NCI-H2196 treated with DMSO at 0.1 percent for 48 hours (cell line): Measurements from ENCODE around the gene ACO1.
A peak's percentile ranks its signal among the peaks of the same experiment; 100 is the strongest.
"Not testable (repeated sequence)": the region's sequence is repeated elsewhere in the genome, so short reads cannot be mapped to it uniquely, and the experiment has no call there.

Source experiments
- DNase-seq: peaks from one replicate; lab custom pipeline; 2025; ENCODE audit not compliant: unreplicated experiment; lab: John Stamatoyannopoulos, UW

ACO1 gene

DNA sequence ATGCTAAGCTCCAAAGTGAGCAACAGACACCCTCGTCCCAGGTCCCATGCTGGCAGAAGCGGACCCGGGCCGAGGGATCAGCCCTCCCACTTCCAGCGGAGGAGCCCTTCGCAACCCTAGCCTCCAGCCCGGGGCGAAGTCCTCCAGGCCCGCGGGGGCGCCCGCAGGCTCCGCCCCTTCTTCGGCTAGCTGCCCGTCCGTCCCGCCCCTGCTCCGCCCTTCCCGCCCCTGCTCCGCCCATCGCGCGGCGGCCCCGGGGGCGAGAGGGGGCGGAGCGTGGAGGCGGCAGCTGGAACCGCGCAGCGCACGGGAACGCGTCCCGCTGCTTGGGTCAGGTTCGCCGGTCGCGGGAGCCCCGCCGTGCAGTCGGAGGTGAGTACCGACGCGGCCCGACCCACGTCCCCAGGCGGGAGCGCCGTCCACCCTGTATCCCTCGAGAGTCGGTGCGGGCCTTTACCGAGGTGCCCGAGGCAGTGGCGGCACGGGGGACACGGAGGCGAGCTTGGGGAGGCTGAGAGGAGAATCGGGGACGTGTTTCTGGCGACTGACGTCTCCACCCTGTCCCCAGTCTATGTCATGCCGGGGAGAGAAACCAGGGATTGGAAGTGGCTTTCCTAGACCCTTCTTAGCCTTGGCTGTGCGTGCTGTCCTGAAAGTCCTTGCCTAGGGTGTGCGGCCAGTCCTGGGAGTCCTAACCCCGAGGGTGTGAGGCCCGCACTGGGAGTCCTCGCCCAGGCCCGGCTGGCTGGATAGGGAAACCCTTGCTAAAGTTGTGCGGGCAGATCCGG is at the start of gene ACO1:
Gene ACO1 (plus strand): TSS at position 280 of the 788 bp plus-strand sequence. CDS start 20,864 bp downstream, outside the sequence.
- DNase-seq: peak; percentile 73

DNA sequence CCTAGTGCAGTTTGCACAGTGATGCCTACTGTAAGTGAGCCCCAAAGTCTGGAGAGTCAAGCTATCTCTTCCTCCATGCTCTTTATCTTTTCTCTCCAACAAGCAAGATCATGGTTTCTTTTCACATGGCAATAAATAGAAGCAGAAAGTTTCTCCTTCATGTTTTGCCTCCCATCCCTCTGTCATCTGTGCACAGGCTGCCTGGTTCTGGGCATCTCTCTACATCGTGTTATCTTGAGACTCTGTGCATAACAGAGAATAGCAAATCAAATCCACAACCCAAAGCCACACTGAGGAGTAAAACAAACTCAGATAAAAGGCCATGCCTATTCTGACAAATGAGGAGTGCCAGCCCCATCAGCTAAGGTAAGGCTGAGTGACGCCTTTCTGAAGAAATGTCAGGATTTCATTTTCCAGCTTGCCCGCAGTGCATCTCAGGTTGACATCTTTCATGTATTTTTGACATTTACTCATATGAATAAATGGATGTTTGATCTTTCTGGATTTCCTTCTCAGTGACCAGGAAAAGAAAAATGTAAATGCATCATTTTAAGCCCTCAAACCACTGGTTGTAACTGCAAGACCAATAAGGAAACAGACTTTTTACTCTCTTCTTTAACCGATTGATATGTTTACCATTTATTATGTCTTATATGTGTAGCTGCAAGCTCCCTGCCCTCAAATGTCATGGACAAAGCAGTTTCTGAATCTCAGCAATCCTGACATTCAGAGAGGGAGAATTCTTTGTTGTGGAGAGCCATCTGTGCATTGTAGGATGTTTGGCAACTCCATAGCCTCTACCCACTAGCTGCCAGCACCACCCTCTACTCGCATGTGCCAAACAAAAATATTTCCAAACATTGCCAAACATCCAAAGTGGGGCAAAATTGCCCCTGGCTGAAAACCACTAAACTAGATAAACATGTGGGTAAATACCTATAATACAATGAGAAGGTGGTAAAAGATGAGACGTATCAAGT is 49.2 kb upstream of the ACO1 start:
- DNase-seq: no peak

DNA sequence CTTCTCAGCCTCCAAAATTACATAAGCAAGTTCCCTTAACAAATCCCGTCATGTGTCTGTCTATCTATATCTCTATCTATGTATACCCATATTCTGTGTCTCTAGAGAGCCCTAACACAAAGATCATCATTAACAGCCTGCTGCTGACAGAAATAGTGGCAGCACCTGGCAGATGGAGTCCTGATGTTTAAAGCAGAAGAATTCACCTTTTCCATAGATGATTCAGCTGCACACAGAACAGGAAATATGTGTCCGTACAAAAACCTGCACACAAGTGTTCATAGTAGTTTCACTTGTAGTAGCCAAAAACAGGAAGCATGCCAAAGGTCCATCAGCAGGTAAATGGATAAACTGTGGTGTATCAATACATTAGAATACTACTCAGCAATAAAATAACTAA is 45.0 kb upstream of the ACO1 start:
- no peak for DNase-seq

DNA sequence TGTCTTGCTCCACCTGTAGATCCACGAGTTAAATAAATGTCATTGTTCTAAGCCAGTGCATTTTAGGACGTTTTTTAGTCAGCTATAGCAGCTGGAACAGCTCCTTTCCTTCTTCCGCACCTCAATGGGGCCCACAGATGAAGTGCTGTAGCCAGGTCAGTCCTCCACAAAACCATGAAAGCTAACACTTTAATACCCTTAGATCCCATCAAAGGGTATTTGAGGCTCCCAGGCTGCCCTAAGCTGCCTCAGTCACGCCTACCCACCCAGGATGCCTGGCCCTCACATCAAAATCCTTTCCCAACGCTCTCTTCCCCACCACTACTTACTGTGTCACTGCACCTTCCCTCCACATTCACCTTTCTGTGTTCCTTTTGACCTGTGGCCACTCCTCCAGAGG is 44.1 kb upstream of the ACO1 start:
- DNase-seq: no peak

DNA sequence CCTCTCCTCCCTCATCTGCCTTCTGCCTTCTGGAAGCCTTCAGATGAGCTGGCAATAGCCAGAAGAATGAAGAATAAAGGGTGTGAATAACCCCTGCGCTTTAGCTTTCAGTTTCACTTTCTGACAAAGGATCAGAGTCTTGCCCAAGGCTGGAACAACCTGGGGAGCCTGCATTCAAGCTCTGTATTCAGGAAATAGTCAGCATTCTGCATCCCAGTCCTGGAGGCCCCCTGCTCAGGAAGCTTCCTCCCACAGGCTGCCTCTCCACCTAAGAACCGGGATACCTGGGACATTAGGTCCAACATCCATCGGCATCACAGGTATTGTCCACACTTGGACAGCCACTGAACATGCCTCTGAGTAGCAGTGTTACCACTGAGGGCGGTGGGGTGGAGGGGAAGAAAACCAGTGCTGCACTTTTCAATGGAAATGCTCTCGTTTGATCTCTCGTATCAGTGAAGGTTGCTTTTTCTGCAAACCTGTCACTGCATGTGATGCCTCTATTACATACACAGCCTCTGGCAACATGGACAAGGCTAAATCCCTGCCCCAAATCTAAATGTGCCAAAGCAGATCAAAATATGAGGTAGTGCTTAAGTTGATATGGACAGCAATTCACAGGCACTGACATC is 39.8 kb upstream of the ACO1 start:
- no peak for DNase-seq

DNA sequence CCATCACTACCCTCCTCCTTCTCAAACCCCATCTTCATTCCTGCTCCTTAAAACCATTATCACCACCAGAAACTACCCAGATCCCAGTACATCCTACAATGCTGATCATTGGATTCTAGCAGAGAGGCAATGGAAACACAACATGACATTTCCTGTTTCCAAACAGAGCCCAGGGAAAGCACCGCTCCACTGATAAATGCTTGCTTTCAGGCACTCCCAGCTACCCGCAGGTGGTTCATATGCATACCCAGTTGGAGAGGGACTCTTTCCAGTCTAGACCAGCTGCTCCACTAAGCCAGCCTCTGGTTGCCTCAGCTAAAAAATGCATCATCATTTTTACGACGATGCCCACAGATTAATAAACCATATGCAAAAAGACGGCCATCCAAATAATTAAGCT is 39.2 kb upstream of the ACO1 start:
- no peak for DNase-seq

DNA sequence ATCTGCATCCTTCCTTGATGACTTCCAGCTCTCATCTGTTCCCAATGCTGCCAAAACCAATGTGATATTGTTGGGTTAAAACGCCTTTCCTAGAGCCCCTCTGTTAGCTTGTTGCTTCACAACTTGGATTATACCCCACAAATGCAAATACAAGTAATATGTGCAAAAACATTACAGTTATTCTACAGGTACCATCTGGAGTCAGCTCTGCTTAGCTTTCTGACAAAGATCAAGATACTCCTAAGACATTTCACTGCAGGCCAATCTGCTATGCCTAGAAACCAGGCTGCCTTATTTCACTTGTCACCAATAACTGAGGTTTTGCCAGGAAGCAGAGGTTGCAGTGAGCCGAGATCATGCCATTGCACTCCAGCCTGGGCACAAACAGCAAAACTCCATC is 36.9 kb upstream of the ACO1 start:
- DNase-seq: no peak

DNA sequence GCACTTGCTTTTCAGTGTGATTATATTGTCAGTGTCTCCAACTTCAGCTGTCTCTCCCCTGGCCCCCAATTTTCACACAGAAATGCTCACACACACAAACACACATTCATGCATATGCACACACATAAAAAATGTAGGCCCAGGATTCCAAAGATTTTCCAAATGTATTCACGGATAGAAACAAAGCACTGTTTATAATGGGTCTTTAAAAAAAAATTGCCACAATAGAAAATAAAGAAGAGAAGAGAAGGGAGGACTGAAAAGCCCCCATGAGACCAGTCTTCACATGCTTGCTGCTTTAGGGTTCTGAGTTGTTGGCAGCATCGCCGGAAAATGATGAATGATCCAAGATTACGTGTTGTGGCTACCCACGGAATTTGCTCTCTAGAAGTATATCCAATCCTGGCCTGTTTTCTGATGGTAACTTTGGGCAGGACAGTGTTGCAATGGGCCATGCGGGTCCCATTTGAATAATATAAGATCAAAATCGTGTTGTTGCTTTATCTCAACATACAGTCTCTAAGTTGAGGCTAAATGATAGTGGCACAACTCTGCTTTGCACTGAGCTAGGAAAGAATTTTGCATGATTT is 36.2 kb upstream of the ACO1 start:
- no peak for DNase-seq

DNA sequence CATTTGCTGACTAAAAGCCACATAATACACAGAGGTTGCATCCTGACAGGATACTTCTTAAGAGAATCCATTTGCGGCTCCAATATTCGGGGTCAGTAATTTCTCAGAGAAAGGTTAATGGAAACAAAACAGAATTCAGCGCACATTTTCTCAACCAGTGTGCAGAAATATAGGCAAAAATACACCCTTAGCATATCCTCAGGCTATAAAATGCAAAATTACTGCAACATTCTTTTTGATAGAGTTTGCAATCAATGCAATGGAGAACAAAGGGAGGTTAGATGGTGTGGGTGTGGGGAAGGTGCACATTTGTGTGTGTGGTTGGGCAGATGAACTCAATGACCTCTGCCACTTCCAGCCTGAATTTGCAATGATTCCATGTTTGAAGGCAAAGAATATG is 35.4 kb upstream of the ACO1 start:
- no peak for DNase-seq

DNA sequence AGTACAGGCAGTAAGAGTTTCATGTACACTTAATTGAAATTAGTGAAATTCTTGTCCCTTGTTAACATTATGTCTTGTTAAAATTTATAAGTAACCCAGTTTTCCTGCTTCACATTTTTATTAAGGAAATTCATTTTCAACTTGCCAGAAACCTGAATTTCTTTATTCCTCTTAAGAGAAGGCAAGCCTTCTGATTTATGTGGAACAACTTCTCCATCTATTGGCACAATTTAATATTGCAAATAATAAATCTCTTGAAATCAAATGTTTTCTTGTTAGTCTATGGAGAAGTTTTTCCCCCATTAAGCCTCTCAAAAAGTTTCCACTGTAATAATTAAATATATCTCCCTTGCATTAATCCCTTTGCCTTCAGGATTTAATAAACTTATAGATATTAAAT is 33.8 kb upstream of the ACO1 start:
- DNase-seq: no peak

DNA sequence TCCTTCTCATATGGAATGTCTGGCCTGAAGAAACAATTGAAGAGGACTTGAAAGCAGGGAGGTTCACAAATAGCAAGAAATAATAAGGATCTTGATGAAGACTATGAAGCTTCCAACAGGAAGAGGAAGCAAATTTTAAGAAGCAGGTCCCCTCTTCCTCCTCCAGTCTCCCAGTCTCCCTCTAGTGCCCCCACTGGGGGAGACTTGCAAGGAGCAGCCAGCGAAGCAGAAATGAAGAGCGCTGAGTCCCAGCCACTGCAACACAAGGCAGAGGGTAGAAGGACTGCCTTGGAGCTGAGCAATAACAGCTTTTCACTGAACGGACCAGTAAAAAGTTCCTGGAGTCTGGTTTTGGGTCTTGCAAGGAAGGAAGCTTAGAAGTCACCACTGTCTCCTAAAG is 32.6 kb upstream of the ACO1 start:
- DNase-seq: no peak

DNA sequence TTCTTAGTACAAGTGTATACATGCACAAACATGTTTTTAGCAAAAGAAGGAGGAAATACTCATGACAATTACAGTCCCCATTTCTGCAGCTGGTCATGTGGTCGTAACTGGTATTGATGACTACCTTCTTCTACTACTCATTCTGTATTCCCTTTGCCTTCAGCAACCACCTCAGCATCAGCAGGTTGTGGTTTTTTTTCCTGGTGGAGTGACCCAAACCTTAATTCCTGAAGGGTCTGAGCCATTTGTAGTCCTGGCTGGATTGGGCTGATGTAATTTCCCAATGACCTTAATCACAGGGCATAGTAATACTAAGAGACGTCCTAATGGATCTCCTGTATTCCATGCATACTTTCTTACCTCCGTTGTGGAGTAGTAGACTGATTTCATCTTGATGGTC is 31.0 kb upstream of the ACO1 start:
- not testable (repeated sequence) for DNase-seq

DNA sequence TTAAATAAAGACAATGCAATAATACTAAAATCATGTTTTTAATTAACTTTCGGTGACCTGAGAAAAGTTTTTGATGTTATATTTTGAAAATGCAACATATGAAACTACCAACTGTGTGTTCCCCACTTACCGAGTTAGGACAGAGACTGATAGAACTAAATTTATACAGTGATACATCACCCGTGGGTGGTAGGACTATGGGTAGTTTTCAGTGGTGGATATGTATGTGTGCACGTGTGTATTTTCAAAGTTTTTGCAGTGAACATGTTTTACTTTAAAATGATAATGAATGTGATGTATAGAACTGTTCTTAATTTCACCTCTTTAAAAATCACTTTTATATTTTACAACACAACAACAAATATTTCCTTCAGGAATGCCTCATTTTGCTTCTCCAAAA is 25.0 kb upstream of the ACO1 start:
- DNase-seq: no peak

DNA sequence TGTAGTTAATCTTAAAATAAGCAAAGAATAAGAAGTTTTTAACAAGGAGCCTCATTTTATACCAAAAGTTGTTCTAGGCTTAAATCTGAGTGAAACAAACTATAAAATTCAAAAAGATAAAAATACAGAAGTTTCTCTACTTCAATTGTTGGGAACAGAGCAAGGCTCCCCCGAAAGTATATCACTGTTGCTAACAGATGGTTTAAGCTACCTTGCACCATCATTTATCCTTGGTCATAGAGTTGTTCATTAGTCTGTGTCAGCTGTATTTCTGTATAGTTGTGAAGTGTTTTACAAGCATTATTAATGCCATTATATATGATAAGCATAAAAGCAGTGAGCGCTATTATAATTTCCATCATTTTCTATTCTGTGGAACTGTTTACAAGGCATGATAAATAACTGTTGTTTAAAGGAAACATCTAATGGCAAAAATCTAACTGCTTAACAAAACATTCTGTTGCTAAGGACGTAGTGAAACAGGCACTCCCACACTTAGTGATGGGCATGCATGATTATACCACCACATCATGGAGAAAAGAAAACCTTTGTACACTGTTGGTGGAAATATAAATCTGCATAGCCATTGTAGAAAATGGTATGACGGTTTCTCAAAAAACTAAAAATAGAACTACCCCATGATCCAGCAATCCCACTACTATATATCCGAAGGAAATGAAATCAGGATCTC is 23.3 kb upstream of the ACO1 start:
- no peak for DNase-seq

DNA sequence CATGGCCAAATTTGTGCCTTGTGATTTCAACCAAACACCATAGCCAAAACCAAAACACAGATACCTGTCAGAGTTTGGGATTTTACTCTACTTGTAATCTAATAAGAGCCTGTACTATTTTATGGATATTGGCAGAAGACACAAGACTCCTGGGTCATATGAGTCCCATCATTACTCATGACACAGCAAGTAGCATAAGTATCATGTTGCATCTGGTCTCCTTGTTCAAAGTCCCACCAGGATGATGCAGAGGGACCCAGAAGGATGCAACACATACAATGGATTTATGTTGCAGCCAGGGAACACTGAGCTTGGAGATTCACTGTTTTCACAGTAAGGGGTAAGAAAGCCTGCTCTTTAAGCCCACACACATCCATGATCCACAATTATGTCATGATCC is 13.2 kb upstream of the ACO1 start:
- DNase-seq: no peak

DNA sequence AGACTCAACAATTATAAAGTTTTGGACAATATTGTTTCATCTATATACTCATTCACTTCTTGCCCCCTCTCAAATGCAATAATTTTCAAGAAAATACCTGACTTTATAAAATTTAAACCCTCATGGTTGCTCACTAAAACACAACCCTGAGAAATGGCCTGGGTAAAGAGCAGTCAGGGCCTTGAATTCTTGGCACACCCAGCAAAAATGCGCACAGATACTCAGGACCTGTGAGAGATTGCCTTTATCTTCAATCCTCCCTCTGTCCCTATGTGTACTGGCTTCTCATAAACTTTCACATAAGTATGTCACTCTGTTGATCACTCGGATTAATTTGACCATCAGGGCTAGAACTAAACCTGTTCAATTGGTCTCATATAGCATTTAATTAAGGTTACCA is 12.8 kb upstream of the ACO1 start:
- DNase-seq: no peak

DNA sequence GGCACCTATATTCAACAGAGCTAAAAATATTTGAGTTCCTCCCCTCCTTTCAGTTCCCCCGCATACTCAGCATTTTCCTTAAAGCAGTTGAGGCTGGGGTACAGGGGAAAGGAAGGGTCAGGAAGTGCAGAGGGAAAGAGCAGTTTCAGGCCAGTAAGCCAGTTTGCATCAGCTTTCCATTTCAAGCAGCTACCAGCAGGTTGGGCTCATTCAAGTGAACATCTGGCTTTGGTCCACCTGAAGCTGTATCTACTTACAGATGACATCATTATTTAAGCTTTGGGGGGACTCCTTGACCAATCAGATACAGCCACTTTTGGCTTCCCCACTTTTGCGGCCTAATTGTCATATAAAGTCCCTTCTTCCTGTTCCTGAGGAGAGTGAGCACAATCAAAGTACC is 8.2 kb upstream of the ACO1 start:
- no peak for DNase-seq

DNA sequence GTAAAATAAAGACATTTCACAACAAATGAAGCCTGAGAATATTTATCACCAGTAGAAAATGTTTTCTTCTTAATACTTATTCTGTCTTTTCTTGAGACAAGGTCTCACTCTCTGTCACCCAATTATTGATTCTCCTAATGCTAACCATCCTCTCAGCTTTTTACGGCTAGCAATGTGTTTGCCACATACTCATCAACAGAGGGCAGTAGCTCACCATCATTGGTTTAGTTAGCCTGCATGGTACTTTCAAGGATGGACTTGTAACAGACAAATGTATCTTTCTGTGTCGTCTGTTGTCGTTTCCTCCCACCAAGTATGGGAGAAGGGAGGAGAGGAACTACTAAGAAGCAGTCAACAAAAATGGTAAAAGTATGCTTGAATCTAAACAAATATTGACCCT is 5.9 kb upstream of the ACO1 start:
- peak; percentile 43 for DNase-seq

DNA sequence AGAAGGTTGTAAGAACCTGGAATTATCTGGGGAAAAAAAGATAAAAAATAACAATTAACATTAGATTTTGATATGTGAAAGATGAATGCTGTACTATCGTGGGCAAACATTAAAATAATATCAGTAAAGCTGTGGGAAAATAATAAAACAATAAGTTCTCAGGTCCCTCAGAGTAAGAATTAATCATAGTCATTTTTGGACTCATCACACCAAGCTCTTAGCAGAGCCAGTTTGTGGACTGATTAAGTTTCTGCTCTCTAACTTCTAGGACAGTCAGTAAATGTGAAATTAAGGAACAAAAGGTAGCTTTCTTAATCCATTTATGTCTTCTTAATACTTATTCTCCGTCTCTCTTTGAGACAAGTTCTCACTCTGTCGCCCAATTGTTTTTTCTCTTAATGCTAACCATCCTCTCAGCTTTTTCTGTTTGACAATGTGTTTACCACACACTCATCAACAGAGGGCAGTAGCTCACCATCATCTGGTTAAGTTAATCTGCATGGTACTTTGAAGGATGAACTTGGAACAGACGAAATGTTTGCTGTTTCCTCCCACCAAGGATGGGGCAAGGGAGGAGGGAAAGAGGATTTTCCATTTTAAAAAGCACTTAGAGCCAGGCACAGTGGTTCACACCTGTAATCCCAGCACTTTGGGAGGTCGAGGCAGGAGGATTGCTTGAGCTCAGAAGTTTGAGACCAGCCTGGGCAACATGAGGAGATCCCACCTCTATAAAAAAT is 5.3 kb upstream of the ACO1 start:
- DNase-seq: peak; percentile 66

DNA sequence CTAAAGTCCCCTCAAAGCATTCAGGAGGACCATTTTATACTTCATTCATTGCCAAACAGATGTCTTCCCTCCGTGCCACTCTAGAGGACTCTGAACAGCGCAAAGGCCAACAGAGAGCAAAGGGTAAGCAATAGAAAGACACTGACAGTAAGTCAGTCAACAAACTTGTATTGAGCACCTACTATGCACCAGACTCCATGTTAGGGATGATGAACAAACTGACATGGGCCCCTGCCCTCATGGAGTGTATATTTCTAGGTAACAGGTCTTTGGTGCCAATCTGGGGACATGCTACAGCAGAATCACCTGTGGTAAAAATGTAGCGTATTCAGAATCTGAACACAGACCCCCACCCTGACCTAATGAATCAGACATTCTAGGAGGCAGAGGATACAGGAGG is 3.5 kb upstream of the ACO1 start:
- DNase-seq: no peak
